Lung (tissue), 12 donors: Measurements from ENCODE around the gene NEU3. TPM values are rescaled to one million over a fixed set of nuclear protein-coding genes. Genes with fewer than 3 reads are reported as not detected.

ENCODE experiments used
- ATAC-seq: fragments of 200-7000 bp; cut with Tn5 transposase; one replicate; pipeline ENCODE4 v1.9.1; 2020; ENCODE audit warnings: moderate number of reproducible peaks; ENCODE audit not compliant: insufficient read depth, low FRiP score
- DNase-seq, 3 donors: peaks; one replicate each; pipeline ENCODE4 v3.0.0-alpha.2; 2013 to 2017
- H3K27ac ChIP-seq, 2 donors: one replicate each; pipeline ENCODE4 v1.5.1; 2013; ENCODE audit warnings: mild to moderate bottlenecking in 2 of 2, moderate library complexity in 2 of 2, control low read depth in 1 of 2, inconsistent platforms in 1 of 2, low read depth in 1 of 2, low read length in 1 of 2
- H3K27me3 ChIP-seq, 3 donors: one replicate each; pipeline ENCODE4 v1.5.1; 2013; ENCODE audit warnings: low read length in 2 of 3; ENCODE audit not compliant: control insufficient read depth in 3 of 3, insufficient read depth in 3 of 3
- H3K36me3 ChIP-seq, 4 donors: one replicate each; pipeline ENCODE4 v1.5.1; 2013; ENCODE audit warnings: low read length in 4 of 4, mild to moderate bottlenecking in 1 of 4, moderate library complexity in 1 of 4; ENCODE audit not compliant: control insufficient read depth in 4 of 4, insufficient read depth in 4 of 4
- H3K4me1 ChIP-seq, 5 donors: one replicate each; pipeline ENCODE4 v1.5.1; 2013; ENCODE audit warnings: low read length in 5 of 5, mild to moderate bottlenecking in 2 of 5, moderate library complexity in 1 of 5; ENCODE audit not compliant: control insufficient read depth in 5 of 5, insufficient read depth in 5 of 5
- H3K4me3 ChIP-seq: one replicate; pipeline ENCODE4 v1.5.1; 2013; ENCODE audit warnings: mild to moderate bottlenecking, control low read depth, moderate library complexity
- H3K9ac ChIP-seq, 2 donors: one replicate each; pipeline ENCODE4 v1.5.1; 2013; ENCODE audit warnings: low read length in 2 of 2, control low read depth in 1 of 2; ENCODE audit not compliant: insufficient read depth in 1 of 2
- H3K9me3 ChIP-seq, 4 donors: one replicate each; pipeline ENCODE4 v1.5.1; 2013; ENCODE audit warnings: low read length in 3 of 4, mild to moderate bottlenecking in 1 of 4, moderate library complexity in 1 of 4; ENCODE audit not compliant: control insufficient read depth in 4 of 4, insufficient read depth in 3 of 4
- CTCF ChIP-seq: IDR thresholded peaks from 2 replicates; pipeline ENCODE4 v1.5.1; 2012; ENCODE audit warnings: mild to moderate bottlenecking; ENCODE audit errors: control extremely low read depth, extremely low read depth
- WGBS, 2 donors: extraction: QIAGEN DNeasy Blood & Tissue Kit; methylation state at CpG; one replicate each; pipeline ENCODE4 v1.1.7; 2013; 5-methylcytosine and 5-hydroxymethylcytosine counted together
- polyA plus RNA-seq, 2 donors: library from polyadenylated mRNA; stranded (reverse); fragments of 200-250 nt; gene quantifications; one replicate each; pipeline ENCODE4 v1.2.1, GENCODE V29; 2013
- total RNA-seq, 2 donors: library from RNA; depleted of rRNA in 1 of 2; stranded (reverse); fragments of >200 nt in 1 of 2; gene quantifications; one replicate each; pipeline ENCODE4 v1.2.1, GENCODE V29; 2014 to 2021
- donor health status: control.
- donor health status: control.
- donor health status: Bipolar disorder and iron deficiency.
- donor health status: healthy.
- donor health status: DM: yes; HTN: yes; CAD: no.

NEU3 gene
- total and polyA plus RNA-seq, 4 donors = 4.1 to 13.9 (median 7.9) TPM

- no peak overlapping the region for H3K4me3 ChIP-seq
- no peak for DNase-seq
- no peak for TF ChIP-seq CTCF
- 73 to 85% methylated on average over 6 of the region's 6 CpGs for WGBS, 2 donors
- H3K36me3 ChIP-seq = no peaks in the 10 kb centered on the region
- no peak for ATAC-seq
- H3K4me1 ChIP-seq = no peaks in the 10 kb centered on the region
- H3K27me3 ChIP-seq = no peaks in the 10 kb centered on the region
- H3K9me3 ChIP-seq = no peaks in the 10 kb centered on the region
- H3K27ac ChIP-seq = peak overlapping the region in 1 of 2 donors; percentile 42
- no peak overlapping the region for H3K9ac ChIP-seq
These were observed 41.3 kb downstream of the NEU3 start for GRCh38 chr11:75029836-75030631.

- no peaks in the 10 kb centered on the region for H3K27me3 ChIP-seq
- ATAC-seq = no peak
- WGBS, 2 donors = 49 to 56% methylated on average over 4 of the region's 4 CpGs
- H3K9ac ChIP-seq = no peak overlapping the region
- H3K27ac ChIP-seq = no peak overlapping the region
- H3K4me3 ChIP-seq = no peak overlapping the region
- H3K9me3 ChIP-seq = no peaks in the 10 kb centered on the region
- H3K36me3 ChIP-seq = no peaks in the 10 kb centered on the region
- no peaks in the 10 kb centered on the region for H3K4me1 ChIP-seq
- TF ChIP-seq CTCF = no peak
- no peak for DNase-seq
These were observed 42.6 kb downstream of the NEU3 start for GRCh38 chr11:75031224-75031753.

GRCh38 chr11:75031771-75032549, 43.2 kb downstream of the NEU3 start:
- TF ChIP-seq CTCF = peak; percentile 46
- no peaks in the 10 kb centered on the region for H3K27me3 ChIP-seq
- H3K27ac ChIP-seq = no peak overlapping the region
- no peak overlapping the region for H3K4me3 ChIP-seq
- H3K9me3 ChIP-seq = no peaks in the 10 kb centered on the region
- DNase-seq (peak; percentile 47 to 62 (median 56)), ATAC-seq (peak; percentile 60)
- WGBS, 2 donors = 60 to 67% methylated on average over 8 of the region's 8 CpGs
- H3K9ac ChIP-seq = no peak overlapping the region
- H3K36me3 ChIP-seq = no peaks in the 10 kb centered on the region
- H3K4me1 ChIP-seq = no peaks in the 10 kb centered on the region
